Heart left ventricle (tissue), 13 donors: ENCODE measurements around the gene CAV1.

ENCODE experiments used
- POLR2A ChIP-seq, 2 donors: fragments of 450-650 bp; IDR thresholded peaks; one replicate each; pipeline ENCODE4 v1.6.1; 2017; ENCODE audit warnings: antibody characterized with exemption in 2 of 2, mild to moderate bottlenecking in 2 of 2, moderate library complexity in 2 of 2
- TF ChIP-seq, protein P1 (sequence below), 12 donors: fragments of 200-600 bp; sonication (generic) in 4 of 12; IDR thresholded peaks; one replicate each; pipeline versions ENCODE4 v1.5.0 to v1.8.0; 2018 to 2022; ENCODE audit warnings: antibody characterized with exemption in 12 of 12, mild to moderate bottlenecking in 5 of 12
- donor health status: ischemic (EF 13 %, LVEDD 7.1; RV severe dilation, severe dysfunction).
- donor health status: DM: no; HTN: yes; CAD: no.
- donor health status: DM: no; HTN: no; CAD: no.
- donor health status: ischemic (EF 25% LVEDD 6.9; RV normal size, moderate dysfunction).
- donor health status: ischemic (EF 25% LVEDD 5.7; RV mildly dilated, moderate dysfunction).
- donor health status: ischemic (EF 35%, LVEDD 5.7; RV mildly dilated, moderate dysfunction).
- donor health status: nonischemic (EF 11% LVEDD 7.7; RV severe dilation, severe dysfunction).
- donor health status: DM: yes; HTN: yes; CAD: no.
- donor health status: PGD.
- donor health status: ischemic (EF 29% LVEDD 5.4; RV normal size, mild dysfunction).
- donor health status: nonischemic (EF 23%, LVEDD 6.1; RV moderate dilation, normal function).

- TF ChIP-seq, protein P1, sequence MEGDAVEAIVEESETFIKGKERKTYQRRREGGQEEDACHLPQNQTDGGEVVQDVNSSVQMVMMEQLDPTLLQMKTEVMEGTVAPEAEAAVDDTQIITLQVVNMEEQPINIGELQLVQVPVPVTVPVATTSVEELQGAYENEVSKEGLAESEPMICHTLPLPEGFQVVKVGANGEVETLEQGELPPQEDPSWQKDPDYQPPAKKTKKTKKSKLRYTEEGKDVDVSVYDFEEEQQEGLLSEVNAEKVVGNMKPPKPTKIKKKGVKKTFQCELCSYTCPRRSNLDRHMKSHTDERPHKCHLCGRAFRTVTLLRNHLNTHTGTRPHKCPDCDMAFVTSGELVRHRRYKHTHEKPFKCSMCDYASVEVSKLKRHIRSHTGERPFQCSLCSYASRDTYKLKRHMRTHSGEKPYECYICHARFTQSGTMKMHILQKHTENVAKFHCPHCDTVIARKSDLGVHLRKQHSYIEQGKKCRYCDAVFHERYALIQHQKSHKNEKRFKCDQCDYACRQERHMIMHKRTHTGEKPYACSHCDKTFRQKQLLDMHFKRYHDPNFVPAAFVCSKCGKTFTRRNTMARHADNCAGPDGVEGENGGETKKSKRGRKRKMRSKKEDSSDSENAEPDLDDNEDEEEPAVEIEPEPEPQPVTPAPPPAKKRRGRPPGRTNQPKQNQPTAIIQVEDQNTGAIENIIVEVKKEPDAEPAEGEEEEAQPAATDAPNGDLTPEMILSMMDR (IDR thresholded peaks at IDR 0.05): no peak
- TF ChIP-seq POLR2A (IDR thresholded peaks at IDR 0.05): no peak
Observed at GRCh38 chr7:116535416-116535815, 10.6 kb downstream of the CAV1 start.
